HG03064 (cell line): Measurements from ENCODE around the gene SNAP29.
"Not testable (repeated sequence)": the region's sequence is repeated elsewhere in the genome, so short reads cannot be mapped to it uniquely, and the experiment has no call there.

Experiments used
- ATAC-seq: cut with Tn5 transposase; IDR thresholded peaks from one replicate; pipeline ENCODE4 v1.9.1; 2021; ENCODE audit warnings: low read depth; ENCODE audit not compliant: unreplicated experiment

Gene SNAP29

GRCh38 chr22:20890975-20891374 is 32.2 kb downstream of the SNAP29 start:
- no peak for ATAC-seq

- not testable (repeated sequence) for ATAC-seq
These were observed 38.9 kb downstream of the SNAP29 start for GRCh38 chr22:20897737-20898136.

- no peak for ATAC-seq
These were observed 41.1 kb downstream of the SNAP29 start for GRCh38 chr22:20899827-20900423.

- ATAC-seq, result not testable (repeated sequence)
These were observed 42.6 kb downstream of the SNAP29 start for GRCh38 chr22:20901093-20902033.

GRCh38 chr22:20903093-20903492 is 44.3 kb downstream of the SNAP29 start:
- no peak for ATAC-seq

GRCh38 chr22:20904008-20904979 is 45.5 kb downstream of the SNAP29 start:
- ATAC-seq, result no peak

- no peak for ATAC-seq
These were observed 46.2 kb downstream of the SNAP29 start for GRCh38 chr22:20904980-20905355.

- ATAC-seq, result no peak
These were observed 46.9 kb downstream of the SNAP29 start for GRCh38 chr22:20905415-20906386.

GRCh38 chr22:20906387-20906767 is 47.6 kb downstream of the SNAP29 start:
- no peak for ATAC-seq

- not testable (repeated sequence) for ATAC-seq
These were observed 49.9 kb downstream of the SNAP29 start for GRCh38 chr22:20908717-20909116.

GRCh38 chr22:20909543-20910303 is 50.9 kb downstream of the SNAP29 start:
- no peak for ATAC-seq

- no peak for ATAC-seq
These were observed 53.7 kb downstream of the SNAP29 start for GRCh38 chr22:20912494-20912893.

GRCh38 chr22:20916916-20917810 is 58.4 kb downstream of the SNAP29 start, which contains the start of gene CRKL:
Gene CRKL, plus strand, starts transcription at chr22:20917407. Its CDS starts 528 bp downstream, at chr22:20917935.
- peak; percentile 85 for ATAC-seq

- no peak for ATAC-seq
These were observed 59.9 kb downstream of the SNAP29 start for GRCh38 chr22:20918663-20919218.

- ATAC-seq, result no peak
These were observed 60.9 kb downstream of the SNAP29 start for GRCh38 chr22:20919718-20920117.

- no peak for ATAC-seq
These were observed 62.0 kb downstream of the SNAP29 start for GRCh38 chr22:20920881-20921203.

GRCh38 chr22:20922141-20922751 is 63.4 kb downstream of the SNAP29 start:
- ATAC-seq, result no peak
